IMR-90 (cell line): Measurements from ENCODE around the gene AUTS2. TPM values are rescaled to one million over a fixed set of nuclear protein-coding genes. Genes with fewer than 3 reads are reported as not detected.

ENCODE experiments used
- ATAC-seq: fragments of 200-7000 bp; cut with Tn5 transposase; 2 replicates; pipeline ENCODE4 v1.9.1; 2020; ENCODE audit warnings: low read depth, mild to moderate bottlenecking, moderate library complexity
- BruUV-seq: library from RNA; stranded (reverse); fragments of 400-500 nt; replicated peaks from 2 replicates; lab custom pipeline; 2021; lab: Mats Ljungman, UMichigan
- CTCF ChIA-PET: fragments of 300-600 bp; formaldehyde crosslinking; extraction: SDS; loops from one replicate; lab custom pipeline; 2021; ENCODE audit warnings: antibody characterized with exemption; lab: Yijun Ruan, JAX
- POLR2A ChIA-PET: fragments of 300-600 bp; sonication (Branson Sonifier 250); formaldehyde crosslinking; loops from one replicate; lab custom pipeline; 2022; ENCODE audit warnings: antibody characterized with exemption; ENCODE audit not compliant: unreplicated experiment; lab: Charles Lee
- DNase-seq: peaks from one replicate; pipeline ENCODE4 v3.0.0; 2013
- H2AFZ ChIP-seq: replicated peaks from 2 replicates; pipeline ENCODE3; 2013; ENCODE audit warnings: low read length, mild to moderate bottlenecking; ENCODE audit not compliant: poor library complexity
- H2AK5ac ChIP-seq: 2 replicates; pipeline ENCODE4 v1.6.1; 2013; ENCODE audit warnings: low read depth, low read length, inconsistent platforms
- H2AK9ac ChIP-seq: replicated peaks from 2 replicates; pipeline ENCODE3; 2013; ENCODE audit warnings: mild to moderate bottlenecking, low read depth, low read length, moderate library complexity; ENCODE audit not compliant: poor library complexity
- H2BK120ac ChIP-seq: 2 replicates; pipeline ENCODE4 v1.6.1; 2013; ENCODE audit warnings: low read depth, low read length, inconsistent platforms
- H2BK15ac ChIP-seq: 3 replicates; pipeline ENCODE4 v1.6.1; 2013; ENCODE audit warnings: low read depth, low read length, inconsistent platforms
- H2BK20ac ChIP-seq: 2 replicates; pipeline ENCODE4 v1.6.1; 2013; ENCODE audit warnings: low read depth, mild to moderate bottlenecking, inconsistent platforms, low read length, moderate library complexity
- H2BK5ac ChIP-seq: 2 replicates; pipeline ENCODE4 v1.6.1; 2013; ENCODE audit warnings: mild to moderate bottlenecking, low read depth, low read length, inconsistent platforms; ENCODE audit not compliant: poor library complexity, severe bottlenecking
- H3K14ac ChIP-seq: replicated peaks from 2 replicates; pipeline ENCODE4 v1.6.1; 2013; ENCODE audit warnings: low read depth, low read length, inconsistent platforms
- H3K18ac ChIP-seq: 2 replicates; pipeline ENCODE4 v1.6.1; 2013; ENCODE audit warnings: low read depth, low read length, control low read depth
- H3K23ac ChIP-seq: 2 replicates; pipeline ENCODE4 v1.6.1; 2013; ENCODE audit warnings: low read depth, low read length, inconsistent platforms
- H3K27ac ChIP-seq: 2 replicates; pipeline ENCODE4 v1.5.1; 2013; ENCODE audit warnings: mild to moderate bottlenecking, control low read depth, low read length; ENCODE audit not compliant: insufficient read depth
- H3K27me3 ChIP-seq: 2 replicates; pipeline ENCODE4 v1.6.1; 2013; ENCODE audit warnings: low read length; ENCODE audit not compliant: control insufficient read depth, insufficient read depth
- H3K36me3 ChIP-seq: 2 replicates; pipeline ENCODE4 v1.6.1; 2013; ENCODE audit warnings: low read length, mixed read lengths; ENCODE audit not compliant: control insufficient read depth, insufficient read depth
- H3K4ac ChIP-seq: 2 replicates; pipeline ENCODE4 v1.6.1; 2013; ENCODE audit warnings: low read depth, low read length, inconsistent platforms
- H3K4me1 ChIP-seq: 2 replicates; pipeline ENCODE4 v1.6.1; 2013; ENCODE audit warnings: low read length, mixed read lengths; ENCODE audit not compliant: control insufficient read depth, insufficient read depth
- H3K4me2 ChIP-seq: 2 replicates; pipeline ENCODE4 v1.6.1; 2013; ENCODE audit warnings: low read depth, mild to moderate bottlenecking, control low read depth, low read length, moderate library complexity
- H3K4me3 ChIP-seq: 2 replicates; pipeline ENCODE4 v1.5.1; 2013; ENCODE audit warnings: low read depth, mild to moderate bottlenecking, control low read depth, low read length, moderate library complexity; ENCODE audit not compliant: insufficient read depth
- H3K56ac ChIP-seq: 2 replicates; pipeline ENCODE4 v1.6.1; 2013; ENCODE audit warnings: low read length, inconsistent platforms; ENCODE audit not compliant: insufficient read depth; ENCODE audit errors: extremely low read depth
- H3K79me1 ChIP-seq, 2 experiments: 2 replicates each; pipeline ENCODE4 v1.6.1; 2013; ENCODE audit warnings: low read length in 2 of 2, inconsistent platforms in 1 of 2, low read depth in 1 of 2
- H3K9ac ChIP-seq: 2 replicates; pipeline ENCODE4 v1.6.1; 2013; ENCODE audit warnings: low read depth, low read length, control low read depth
- H3K9me1 ChIP-seq: 2 replicates; pipeline ENCODE4 v1.6.1; 2013; ENCODE audit warnings: low read length, inconsistent platforms; ENCODE audit not compliant: insufficient read depth
- H3K9me3 ChIP-seq: 2 replicates; pipeline ENCODE4 v1.6.1; 2013; ENCODE audit warnings: low read length; ENCODE audit not compliant: control insufficient read depth, insufficient read depth
- H4K20me1 ChIP-seq: 2 replicates; pipeline ENCODE4 v1.6.1; 2013; ENCODE audit warnings: low read length, inconsistent platforms; ENCODE audit not compliant: insufficient read depth
- H4K5ac ChIP-seq: 2 replicates; pipeline ENCODE4 v1.6.1; 2013; ENCODE audit warnings: mild to moderate bottlenecking, low read depth, low read length, control low read depth
- H4K8ac ChIP-seq, 2 experiments: 2 replicates each; pipeline ENCODE4 v1.6.1; 2013; ENCODE audit warnings: low read depth in 2 of 2, low read length in 2 of 2, control low read depth in 1 of 2, inconsistent platforms in 1 of 2
- H4K91ac ChIP-seq: 2 replicates; pipeline ENCODE4 v1.6.1; 2013; ENCODE audit warnings: low read depth, low read length, inconsistent platforms; ENCODE audit not compliant: insufficient read depth
- BHLHE40 ChIP-seq: fragments of 150-350 bp; IDR thresholded peaks from 2 replicates; pipeline ENCODE4 v1.6.1; 2016; ENCODE audit warnings: mild to moderate bottlenecking, low read depth, low read length
- CEBPB ChIP-seq: IDR thresholded peaks from 2 replicates; pipeline ENCODE4 v1.6.1; 2012; ENCODE audit warnings: low read depth, low read length, improper control_type of control experiment
- CTCF ChIP-seq: conservative IDR thresholded peaks from 2 replicates; pipeline ENCODE4 v1.5.1; 2012; ENCODE audit warnings: mild to moderate bottlenecking, low read depth, low read length, improper control_type of control experiment
- MXI1 ChIP-seq: IDR thresholded peaks from 2 replicates; pipeline ENCODE4 v1.6.1; 2012; ENCODE audit warnings: low read depth, mild to moderate bottlenecking, low read length, moderate library complexity, borderline replicate concordance
- NFE2L2 ChIP-seq: fragments of 150-350 bp; IDR thresholded peaks from 2 replicates; pipeline ENCODE4 v1.6.1; 2016; ENCODE audit warnings: low read depth, mild to moderate bottlenecking, low read length
- POLR2A ChIP-seq: IDR thresholded peaks from 2 replicates; pipeline ENCODE4 v1.6.1; 2012; ENCODE audit warnings: mild to moderate bottlenecking, low read depth, low read length
- RCOR1 ChIP-seq: IDR thresholded peaks from 2 replicates; pipeline ENCODE4 v1.6.1; 2012; ENCODE audit warnings: mild to moderate bottlenecking, low read length, improper control_type of control experiment; ENCODE audit not compliant: insufficient replicate concordance
- RFX5 ChIP-seq: IDR thresholded peaks from 2 replicates; pipeline ENCODE4 v1.8.0; 2012; ENCODE audit warnings: low read depth, mild to moderate bottlenecking, low read length, moderate library complexity
- SMC3 ChIP-seq: fragments of 150-350 bp; IDR thresholded peaks from 2 replicates; pipeline ENCODE4 v1.6.1; 2016; ENCODE audit warnings: low read depth, mild to moderate bottlenecking, antibody characterized with exemption, low read length, moderate library complexity
- USF2 ChIP-seq: fragments of 150-350 bp; IDR thresholded peaks from 2 replicates; pipeline ENCODE4 v1.6.1; 2017; ENCODE audit warnings: mild to moderate bottlenecking, antibody characterized with exemption, low read length, low read depth
- WGBS, 2 experiments: methylation state at CpG; one replicate each; pipeline versions ENCODE4 v1.1.5 to v1.1.7; 2013; ENCODE audit warnings: missing lambda C conversion rate in 2 of 2; ENCODE audit not compliant: insufficient read length in 1 of 2; ENCODE audit errors: extremely low coverage in 2 of 2; 5-methylcytosine and 5-hydroxymethylcytosine counted together
- dilution Hi-C: fragments of 300-500 bp; cut with HindIII; formaldehyde crosslinking; loops from one replicate; pipeline ENCODE4 v1.14.3; 2018; ENCODE audit warnings: low sequenced_read_pairs; ENCODE audit not compliant: unreplicated experiment
- in situ Hi-C: fragments of 300-500 bp; cut with MboI; formaldehyde crosslinking; loops from 3 replicates; pipeline ENCODE4 v1.14.3; 2019; ENCODE audit warnings: low sequenced_read_pairs, inconsistent platforms, mixed read lengths
- intact Hi-C: fragments of 100-400 bp; cut with micrococcal nuclease; formaldehyde crosslinking; loops from 2 replicates; pipeline ENCODE4 v1.10.0; 2022
- polyA plus RNA-seq, 3 experiments: library from polyadenylated mRNA; depleted of rRNA; stranded (reverse); fragments of >200 nt; gene quantifications; 2 replicates each; pipeline ENCODE4 v1.2.3, GENCODE V29; 2012; ENCODE audit warnings: low replicate concordance in 1 of 3
- total RNA-seq: library from RNA; depleted of rRNA; stranded (reverse); fragments of >200 nt; gene quantifications from 2 replicates; pipeline ENCODE4 v1.2.3, GENCODE V29; 2012

Gene AUTS2
- total and polyA plus RNA-seq, 2 of the 4 experiments (the other 2 are of a cell fraction) = 0.90 to 3.0 TPM

- Histone ChIP-seq H2BK5ac (no peak overlapping the region), H3K4ac (no peak overlapping the region), H3K4me3 (no peak overlapping the region), H2AFZ (peak overlapping the region; percentile 3), H2AK9ac (no peak overlapping the region), H2BK20ac (no peak overlapping the region), H3K9me1 (no peaks in the 10 kb centered on the region), H3K14ac (no peak overlapping the region), H3K27me3 (no peaks in the 10 kb centered on the region), H3K18ac (no peak overlapping the region), H2BK120ac (no peak overlapping the region), H3K9me3 (no peaks in the 10 kb centered on the region), H3K79me1 (no peaks in the 10 kb centered on the region; a peak in 1 of 4 replicates), H3K23ac (no peak overlapping the region), H4K5ac (no peak overlapping the region), H2AK5ac (no peak overlapping the region), H3K36me3 (peaks cover 3% of the 10 kb centered on the region; the same call in 1 of the 2 replicates), H3K9ac (no peak overlapping the region), H3K56ac (no peak overlapping the region), H4K8ac (no peak overlapping the region), H4K91ac (no peak overlapping the region), H2BK15ac (no peak overlapping the region), H3K4me1 (no peaks in the 10 kb centered on the region), H3K27ac (no peak overlapping the region), H3K4me2 (no peak overlapping the region), H4K20me1 (no peaks in the 10 kb centered on the region)
- TF ChIP-seq BHLHE40 (no peak), NFE2L2 (no peak), SMC3 (no peak), RFX5 (no peak), CTCF (no peak), RCOR1 (no peak), USF2 (no peak), POLR2A (no peak), MXI1 (no peak), CEBPB (no peak)
- intact Hi-C loops (no loop called here), in situ Hi-C loops (no loop called here), dilution Hi-C loops (no loop called here)
- WGBS, 2 experiments = 77% methylated on average over 3 of the region's 12 CpGs; no CpG with 5 or more reads in 1 of the 2 experiments
- ChIA-PET POLR2A (no interaction called here), CTCF (no interaction called here)
- BruUV-seq = no TSS peak
- DNase-seq = no peak
- no peak for ATAC-seq
These were observed 1164.4 kb downstream of the AUTS2 start for GRCh38 chr7:70762696-70763095.
